GM12878 (cell line): ENCODE measurements around the gene AP1S3. TPM values are rescaled to one million over a fixed set of nuclear protein-coding genes. Genes with fewer than 3 reads are reported as not detected.

Source experiments
- ATAC-seq: fragments of 200-7000 bp; cut with Tn5 transposase; 3 replicates; pipeline ENCODE4 v1.9.1; 2020; ENCODE audit warnings: mild to moderate bottlenecking, moderate library complexity
- BruUV-seq: library from RNA; stranded (reverse); fragments of 400-500 nt; replicated peaks from 2 replicates; lab custom pipeline; 2021; lab: Mats Ljungman, UMichigan
- CTCF ChIA-PET: fragments of 300-600 bp; sonication (Branson Sonifier 250); formaldehyde crosslinking; extraction: SDS; loops from one replicate; lab custom pipeline; 2021; ENCODE audit warnings: inconsistent platforms; lab: Yijun Ruan, JAX
- POLR2A ChIA-PET: fragments of 350-600 bp; formaldehyde crosslinking; extraction: SDS; loops from one replicate; lab custom pipeline; 2021; ENCODE audit warnings: inconsistent platforms; lab: Charles Lee
- RAD21 ChIA-PET: fragments of 300-600 bp; sonication (Branson Sonifier 250); formaldehyde crosslinking; loops from one replicate; lab custom pipeline; 2023; ENCODE audit warnings: antibody characterized with exemption; ENCODE audit not compliant: unreplicated experiment; lab: Charles Lee
- SMC1A ChIA-PET: fragments of 300-600 bp; sonication (Branson Sonifier 250); formaldehyde crosslinking; loops from one replicate; lab custom pipeline; 2023; ENCODE audit not compliant: unreplicated experiment, uncharacterized antibody; lab: Charles Lee
- DNase-seq: peaks from one replicate; pipeline ENCODE4 v3.0.0-alpha.2; 2011; ENCODE audit warnings: low read depth, low spot score
- FAIRE-seq: peaks from 3 replicates; lab custom pipeline; 2011; peaks lifted over from hg19 to GRCh38; lab: Jason Lieb, UNC
- H2AFZ ChIP-seq: 2 replicates; pipeline ENCODE4 v1.6.0; 2011; ENCODE audit warnings: low read depth, low read length, control low read depth; ENCODE audit not compliant: control insufficient read depth
- H3K27ac ChIP-seq: 2 replicates; pipeline ENCODE4 v1.5.1; 2011; ENCODE audit warnings: control low read depth; ENCODE audit not compliant: control insufficient read depth, insufficient read depth
- H3K27me3 ChIP-seq, 2 experiments: replicated peaks in 1 of 2; 2 replicates each; pipeline versions ENCODE4 v1.6.0 to v1.6.1; 2011; ENCODE audit warnings: low read length in 1 of 2; ENCODE audit not compliant: control insufficient read depth in 2 of 2, insufficient read depth in 2 of 2
- H3K36me3 ChIP-seq, 2 experiments: 2 replicates each; pipeline ENCODE4 v1.5.1; 2011; ENCODE audit warnings: low read length in 1 of 2; ENCODE audit not compliant: control insufficient read depth in 2 of 2, insufficient read depth in 2 of 2
- H3K4me1 ChIP-seq: 2 replicates; pipeline ENCODE4 v1.6.1; 2011; ENCODE audit warnings: mild to moderate bottlenecking, low read length, moderate library complexity, mixed read lengths; ENCODE audit not compliant: control insufficient read depth, insufficient read depth
- H3K4me2 ChIP-seq: 2 replicates; pipeline ENCODE4 v1.6.0; 2011; ENCODE audit warnings: control low read depth; ENCODE audit not compliant: control insufficient read depth, insufficient read depth
- H3K4me3 ChIP-seq: fragments of 200-600 bp; sonication (generic); 2 replicates; pipeline ENCODE4 v1.5.1; 2016
- H3K79me2 ChIP-seq: 2 replicates; pipeline ENCODE4 v1.6.0; 2011; ENCODE audit warnings: low read length; ENCODE audit not compliant: control insufficient read depth, insufficient read depth
- H3K9ac ChIP-seq: 2 replicates; pipeline ENCODE4 v1.8.0; 2011; ENCODE audit warnings: low read length, control low read depth, mixed read lengths; ENCODE audit not compliant: control insufficient read depth, insufficient read depth
- H3K9me3 ChIP-seq: replicated peaks from 3 replicates; pipeline ENCODE4 v1.5.1; 2011; ENCODE audit warnings: mild to moderate bottlenecking, low read length; ENCODE audit not compliant: control insufficient read depth, insufficient read depth
- H4K20me1 ChIP-seq: 2 replicates; pipeline ENCODE4 v1.6.0; 2011; ENCODE audit not compliant: control insufficient read depth, insufficient read depth
- NR2C1 ChIP-seq: fragments of 450-650 bp; IDR thresholded peaks from 2 replicates; pipeline ENCODE4 v1.6.1; 2017; ENCODE audit warnings: antibody characterized with exemption, mild to moderate bottlenecking, moderate library complexity
- SREBF1 ChIP-seq: IDR thresholded peaks from 2 replicates; pipeline ENCODE4 v1.6.1; 2012; ENCODE audit warnings: mild to moderate bottlenecking, low read length
- WGBS: methylation state at CpG from one replicate; pipeline ENCODE4 v1.1.6; 2016; ENCODE audit warnings: low lambda C conversion rate; ENCODE audit not compliant: insufficient replicate concordance, insufficient coverage; ENCODE audit errors: missing lambda C conversion rate; 5-methylcytosine and 5-hydroxymethylcytosine counted together
- in situ Hi-C: fragments of 300-500 bp; cut with MboI; formaldehyde crosslinking; loops from 9 replicates; pipeline ENCODE4 v1.14.3; 2018; ENCODE audit warnings: mixed read lengths
- intact Hi-C: fragments of 100-400 bp; cut with micrococcal nuclease; formaldehyde crosslinking; loops from one replicate; pipeline ENCODE4 v1.14.2; 2022; ENCODE audit not compliant: unreplicated experiment
- polyA plus RNA-seq, 11 experiments: library from polyadenylated mRNA; depleted of rRNA in 4 of 11; unstranded in 6 of 11; stranded (reverse) in 5 of 11; fragments of >200 nt; fragmentation: Nextera tagmentation in 4 of 11; fragmentation: Illumina TruSeq in 1 of 11; extraction: Ambion mirVana in 4 of 11; extraction: Trizol in 1 of 11; gene quantifications; 1 replicate in 1 of 11; 2 replicates in 10 of 11; pipeline versions ENCODE4 v1.2.1 to v1.2.3, GENCODE V29; 2011 to 2016; ENCODE audit warnings: inconsistent platforms in 2 of 11, missing spikeins in 2 of 11, low read depth in 1 of 11
- total RNA-seq, 4 experiments: library from RNA; depleted of rRNA in 3 of 4; stranded (reverse); fragments of >200 nt in 3 of 4; fragmentation: Illumina TruSeq in 1 of 4; extraction: Trizol in 1 of 4; gene quantifications; 2 replicates each; pipeline versions ENCODE4 v1.2.1 to v1.2.3, GENCODE V29; 2013 to 2021
- TF ChIP-seq, protein P1 (sequence below): fragments of 450-650 bp; conservative IDR thresholded peaks from 2 replicates; pipeline ENCODE4 v1.6.1; 2017; ENCODE audit warnings: mild to moderate bottlenecking, moderate library complexity
- TF ChIP-seq, protein P2 (sequence below): IDR thresholded peaks from 2 replicates; pipeline ENCODE4 v1.6.1; 2012; ENCODE audit warnings: low read depth, low read length, improper control_type of control experiment

Gene AP1S3
- total and polyA plus RNA-seq, 10 of the 15 experiments (the other 5 are each of a cell fraction or from before 2014, with no cell fraction given): 2.6 to 14.3 (median 9.2) TPM

GRCh38 chr2:223767341-223767740 lies 70.0 kb downstream of the AP1S3 start (continued):
- TF ChIP-seq, protein P1, sequence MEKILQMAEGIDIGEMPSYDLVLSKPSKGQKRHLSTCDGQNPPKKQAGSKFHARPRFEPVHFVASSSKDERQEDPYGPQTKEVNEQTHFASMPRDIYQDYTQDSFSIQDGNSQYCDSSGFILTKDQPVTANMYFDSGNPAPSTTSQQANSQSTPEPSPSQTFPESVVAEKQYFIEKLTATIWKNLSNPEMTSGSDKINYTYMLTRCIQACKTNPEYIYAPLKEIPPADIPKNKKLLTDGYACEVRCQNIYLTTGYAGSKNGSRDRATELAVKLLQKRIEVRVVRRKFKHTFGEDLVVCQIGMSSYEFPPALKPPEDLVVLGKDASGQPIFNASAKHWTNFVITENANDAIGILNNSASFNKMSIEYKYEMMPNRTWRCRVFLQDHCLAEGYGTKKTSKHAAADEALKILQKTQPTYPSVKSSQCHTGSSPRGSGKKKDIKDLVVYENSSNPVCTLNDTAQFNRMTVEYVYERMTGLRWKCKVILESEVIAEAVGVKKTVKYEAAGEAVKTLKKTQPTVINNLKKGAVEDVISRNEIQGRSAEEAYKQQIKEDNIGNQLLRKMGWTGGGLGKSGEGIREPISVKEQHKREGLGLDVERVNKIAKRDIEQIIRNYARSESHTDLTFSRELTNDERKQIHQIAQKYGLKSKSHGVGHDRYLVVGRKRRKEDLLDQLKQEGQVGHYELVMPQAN: no peak
- no peak for TF ChIP-seq NR2C1

DNA sequence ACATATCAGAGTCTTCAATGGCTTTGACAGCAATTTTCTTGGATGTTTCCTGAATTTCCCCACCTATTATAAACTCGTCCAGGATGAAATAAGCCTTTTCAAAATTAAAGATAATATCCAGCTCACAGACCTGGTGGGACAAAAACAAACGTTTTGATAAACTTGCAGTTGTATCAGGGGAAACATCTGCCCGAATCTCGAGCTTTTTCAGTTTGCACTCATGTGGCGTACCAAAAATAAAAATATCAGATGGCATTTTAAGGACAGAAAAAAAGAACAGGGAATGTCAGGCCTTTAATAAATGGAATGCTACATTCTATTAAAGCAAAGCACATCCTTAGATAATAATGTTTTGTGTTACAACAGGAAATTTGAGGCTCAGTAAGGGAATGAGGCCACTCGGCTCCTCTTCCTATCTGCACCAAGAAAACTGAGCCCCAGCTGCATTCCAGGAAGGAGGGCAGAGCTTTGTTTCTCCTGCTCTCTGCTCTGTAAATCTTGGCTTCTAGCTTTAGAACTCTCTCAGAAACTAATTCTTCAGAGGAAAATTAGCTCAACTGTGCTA lies 72.1 kb downstream of the AP1S3 start:
- BruUV-seq: no TSS peak
- Histone ChIP-seq H3K36me3 (no peaks in the 10 kb centered on the region), H3K4me3 (no peak overlapping the region), H3K9me3 (no peaks in the 10 kb centered on the region), H3K4me1 (peaks cover 25% of the 10 kb centered on the region), H3K9ac (no peak overlapping the region), H3K27ac (no peak overlapping the region), H3K27me3 (no peaks in the 10 kb centered on the region), H3K4me2 (no peak overlapping the region), H3K79me2 (no peaks in the 10 kb centered on the region), H2AFZ (no peak overlapping the region), H4K20me1 (0 out of 2 replicates have a peak, but pooled peaks cover 2% of the 10 kb centered on the region)
- no peak for DNase-seq
- ChIA-PET POLR2A (interaction anchor here (0.7 kb wide), 1 partner anchor 10 kb away, joined by 3 read pairs; no protein-coding TSS in a partner anchor), RAD21 (interaction anchor here (1.0 to 1.6 kb wide), 2 partner anchors 32 to 196 kb away, joined by 3 to 4 read pairs; no protein-coding TSS in a partner anchor), SMC1A (interaction anchor here (0.9 to 1.5 kb wide), 5 partner anchors 11 to 205 kb away, joined by 3 to 5 read pairs (median 3); no protein-coding TSS in a partner anchor), CTCF (interaction anchor here (1.1 to 1.8 kb wide), 4 partner anchors 8 to 206 kb away, joined by 3 to 4 read pairs (median 3); no protein-coding TSS in a partner anchor)
- no peak for ATAC-seq
- no peak for FAIRE-seq
- intact Hi-C loops (no loop called here), in situ Hi-C loops (no loop called here)
- 76% methylated on average over 6 of the region's 6 CpGs for WGBS
- no peak for TF ChIP-seq SREBF1
- TF ChIP-seq, protein P2, sequence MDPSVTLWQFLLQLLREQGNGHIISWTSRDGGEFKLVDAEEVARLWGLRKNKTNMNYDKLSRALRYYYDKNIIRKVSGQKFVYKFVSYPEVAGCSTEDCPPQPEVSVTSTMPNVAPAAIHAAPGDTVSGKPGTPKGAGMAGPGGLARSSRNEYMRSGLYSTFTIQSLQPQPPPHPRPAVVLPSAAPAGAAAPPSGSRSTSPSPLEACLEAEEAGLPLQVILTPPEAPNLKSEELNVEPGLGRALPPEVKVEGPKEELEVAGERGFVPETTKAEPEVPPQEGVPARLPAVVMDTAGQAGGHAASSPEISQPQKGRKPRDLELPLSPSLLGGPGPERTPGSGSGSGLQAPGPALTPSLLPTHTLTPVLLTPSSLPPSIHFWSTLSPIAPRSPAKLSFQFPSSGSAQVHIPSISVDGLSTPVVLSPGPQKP: no peak
